ENCODE measurements around the gene C17orf67.
A peak's percentile ranks its signal among the peaks of the same experiment; 100 is the strongest.

The C17orf67 gene

GRCh38 chr17:56833809-56834379 lies at the start of gene C17orf67, which contains the start of gene DGKE:
TSS of gene C17orf67 (minus strand) at chr17:56833920. CDS start at chr17:56815810, 18,110 bp downstream.
TSS of gene DGKE (plus strand) at chr17:56834151. CDS start at chr17:56834796, 645 bp downstream.
- DNase-seq (peak; percentile 99), ATAC-seq (peak; percentile 90)

- ATAC-seq (no peak), DNase-seq (no peak)
These were observed 48.1 kb upstream of the C17orf67 start for GRCh38 chr17:56881685-56882295.

GRCh38 chr17:56880571-56880970 lies 46.9 kb upstream of the C17orf67 start:
- ATAC-seq: no peak

GRCh38 chr17:56880133-56880532 lies 46.4 kb upstream of the C17orf67 start:
- DNase-seq: no peak
- no peak for ATAC-seq

More at GRCh38 chr17:56880571-56880970, 46.9 kb upstream of the C17orf67 start:
- DNase-seq: no peak

- no peak for ATAC-seq
- no peak for DNase-seq
These were observed 45.6 kb upstream of the C17orf67 start for GRCh38 chr17:56879280-56879679.

GRCh38 chr17:56876766-56877179 lies 43.1 kb upstream of the C17orf67 start:
- ATAC-seq (no peak), DNase-seq (no peak)

GRCh38 chr17:56870081-56870651 lies 36.4 kb upstream of the C17orf67 start:
- ATAC-seq (no peak), DNase-seq (no peak)

- DNase-seq (no peak), ATAC-seq (no peak)
These were observed 35.0 kb upstream of the C17orf67 start for GRCh38 chr17:56868716-56869115.

GRCh38 chr17:56867948-56868376 lies 34.2 kb upstream of the C17orf67 start:
- no peak for ATAC-seq
- no peak for DNase-seq

- DNase-seq (no peak), ATAC-seq (no peak)
These were observed 32.8 kb upstream of the C17orf67 start for GRCh38 chr17:56866496-56866895.

- ATAC-seq: no peak
These were observed 32.4 kb upstream of the C17orf67 start for GRCh38 chr17:56866076-56866475.

GRCh38 chr17:56863974-56864373 lies 30.3 kb upstream of the C17orf67 start:
- ATAC-seq: no peak
- DNase-seq: no peak

More at GRCh38 chr17:56866076-56866475, 32.4 kb upstream of the C17orf67 start:
- no peak for DNase-seq

GRCh38 chr17:56861899-56862298 lies 28.2 kb upstream of the C17orf67 start:
- DNase-seq (no peak), ATAC-seq (no peak)

GRCh38 chr17:56851008-56851407 lies 17.3 kb upstream of the C17orf67 start:
- no peak for DNase-seq
- no peak for ATAC-seq

- DNase-seq (no peak), ATAC-seq (no peak)
These were observed 16.9 kb upstream of the C17orf67 start for GRCh38 chr17:56850591-56850990.

GRCh38 chr17:56849131-56849530 lies 15.4 kb upstream of the C17orf67 start:
- ATAC-seq (no peak), DNase-seq (no peak)

- DNase-seq (no peak), ATAC-seq (no peak)
These were observed 13.4 kb upstream of the C17orf67 start for GRCh38 chr17:56847106-56847505.

- no peak for ATAC-seq
- no peak for DNase-seq
These were observed 12.2 kb upstream of the C17orf67 start for GRCh38 chr17:56845934-56846333.

- DNase-seq (no peak), ATAC-seq (no peak)
These were observed 8.9 kb upstream of the C17orf67 start for GRCh38 chr17:56842577-56842976.

- DNase-seq (no peak), ATAC-seq (no peak)
These were observed 5.0 kb upstream of the C17orf67 start for GRCh38 chr17:56838687-56839086.

GRCh38 chr17:56835264-56835585 lies 1.5 kb upstream of the C17orf67 start:
- DNase-seq: no peak
- ATAC-seq: no peak

- DNase-seq (peak; percentile 71), ATAC-seq (peak; percentile 28)
These were observed 902 bp upstream of the C17orf67 start for GRCh38 chr17:56834380-56835263.
